Right ventricle myocardium superior (tissue), 1 donor: ENCODE data around the gene RANBP17. TPM values are rescaled to one million over a fixed set of nuclear protein-coding genes. Genes with fewer than 3 reads are reported as not detected.
"Not testable (repeated sequence)": the region's sequence is repeated elsewhere in the genome, so short reads cannot be mapped to it uniquely, and the experiment has no call there.

Experiments
- ATAC-seq: fragments of 200-7000 bp; cut with Tn5 transposase; one replicate; pipeline ENCODE4 v1.9.1; 2020; ENCODE audit warnings: mild to moderate bottlenecking; ENCODE audit not compliant: poor library complexity
- DNase-seq: peaks from one replicate; pipeline ENCODE4 v3.0.0-alpha.2; 2020
- intact Hi-C: fragments of 100-400 bp; cut with DNase I; formaldehyde crosslinking; loops from one replicate; pipeline ENCODE4 v1.11.2; 2022
- long read RNA-seq: library from polyadenylated mRNA; unstranded; transcript quantifications from one replicate; pipeline ENCODE4 v2.0.0, GENCODE V29; 2021
- total RNA-seq: library from RNA; stranded (reverse); fragmentation: NEBNext Ultra II Directional; extraction: Animal tissue kit (Norgen Biotek cat#: 25700); gene quantifications from one replicate; pipeline ENCODE4 v1.2.1, GENCODE V29; 2021
- donor health status: DM: no; HTN: yes; CAD: no; lungs with severe emphysema.

Gene RANBP17
- total RNA-seq, result 2.9 TPM
- long read RNA-seq, result 0 reads

- peak; percentile 88 for ATAC-seq
Observed at GRCh38 chr5:170861917-170862766, at the start of gene RANBP17. RANBP17 (plus strand) TSS chr5:170862018.

GRCh38 chr5:170813231-170813630, 48.6 kb upstream of the RANBP17 start:
- ATAC-seq (no peak), DNase-seq (no peak)
- intact Hi-C loops, result no loop called here

More at GRCh38 chr5:170861917-170862766, at the start of gene RANBP17:
- DNase-seq, result peak; percentile 43
- intact Hi-C loops, result no loop called here

GRCh38 chr5:170817195-170817594, 44.6 kb upstream of the RANBP17 start:
- DNase-seq, result no peak
- intact Hi-C loops, result no loop called here
- no peak for ATAC-seq

GRCh38 chr5:170818232-170818631, 43.6 kb upstream of the RANBP17 start:
- intact Hi-C loops, result no loop called here
- DNase-seq (no peak), ATAC-seq (no peak)

- no peak for DNase-seq
- ATAC-seq, result no peak
- intact Hi-C loops, result no loop called here
Observed at GRCh38 chr5:170819824-170820223, 42.0 kb upstream of the RANBP17 start.

- ATAC-seq (no peak), DNase-seq (no peak)
- intact Hi-C loops, result no loop called here
Observed at GRCh38 chr5:170821257-170821800, 40.5 kb upstream of the RANBP17 start.

GRCh38 chr5:170826117-170826516, 35.7 kb upstream of the RANBP17 start:
- intact Hi-C loops, result no loop called here
- no peak for ATAC-seq

GRCh38 chr5:170832241-170832640, 29.6 kb upstream of the RANBP17 start:
- intact Hi-C loops, result no loop called here
- ATAC-seq (no peak), DNase-seq (no peak)

More at GRCh38 chr5:170826117-170826516, 35.7 kb upstream of the RANBP17 start:
- no peak for DNase-seq

GRCh38 chr5:170833981-170834380, 27.8 kb upstream of the RANBP17 start:
- DNase-seq, ATAC-seq, intact Hi-C loops: not testable (repeated sequence)

- DNase-seq (no peak), ATAC-seq (no peak)
- intact Hi-C loops, result no loop called here
Observed at GRCh38 chr5:170836226-170836625, 25.6 kb upstream of the RANBP17 start.

- DNase-seq (no peak), ATAC-seq (no peak)
- intact Hi-C loops, result no loop called here
Observed at GRCh38 chr5:170843870-170844269, 17.9 kb upstream of the RANBP17 start.

GRCh38 chr5:170844651-170845050, 17.2 kb upstream of the RANBP17 start:
- ATAC-seq (no peak), DNase-seq (no peak)
- intact Hi-C loops, result no loop called here

GRCh38 chr5:170846416-170846815, 15.4 kb upstream of the RANBP17 start:
- ATAC-seq, result no peak
- intact Hi-C loops, result no loop called here
- DNase-seq, result no peak

- no peak for ATAC-seq
- DNase-seq, result no peak
- intact Hi-C loops, result no loop called here
Observed at GRCh38 chr5:170846846-170847245, 15.0 kb upstream of the RANBP17 start.

GRCh38 chr5:170848033-170848432, 13.8 kb upstream of the RANBP17 start:
- intact Hi-C loops, result no loop called here
- no peak for ATAC-seq
- no peak for DNase-seq

GRCh38 chr5:170849374-170849773, 12.4 kb upstream of the RANBP17 start:
- no peak for DNase-seq
- intact Hi-C loops, result no loop called here
- ATAC-seq, result no peak

- intact Hi-C loops, result no loop called here
- ATAC-seq (no peak), DNase-seq (no peak)
Observed at GRCh38 chr5:170854566-170854965, 7.3 kb upstream of the RANBP17 start.

- intact Hi-C loops, result no loop called here
- DNase-seq, result no peak
- ATAC-seq, result no peak
Observed at GRCh38 chr5:170857066-170857465, 4.8 kb upstream of the RANBP17 start.

GRCh38 chr5:170860415-170860814, 1.4 kb upstream of the RANBP17 start:
- ATAC-seq, result no peak
- no peak for DNase-seq
- intact Hi-C loops, result no loop called here
